H9 (cell line): ENCODE measurements around the gene SCT. TPM values are rescaled to one million over a fixed set of nuclear protein-coding genes. Genes with fewer than 3 reads are reported as not detected.

Source experiments
- DNase-seq: peaks from one replicate; pipeline ENCODE4 v3.0.0-alpha.2; 2017
- H2AFZ ChIP-seq: one replicate; pipeline ENCODE4 v1.6.1; 2013; ENCODE audit warnings: mild to moderate bottlenecking, low read length, control low read depth, moderate library complexity
- H2AK5ac ChIP-seq: 2 replicates; pipeline ENCODE4 v1.6.1; 2013; ENCODE audit warnings: low read length, control low read depth, mixed read lengths; ENCODE audit not compliant: insufficient read length
- H2BK120ac ChIP-seq: one replicate; pipeline ENCODE4 v1.6.1; 2013; ENCODE audit warnings: low read depth, mild to moderate bottlenecking, low read length, control low read depth, inconsistent platforms; ENCODE audit not compliant: poor library complexity, severe bottlenecking
- H2BK12ac ChIP-seq: 2 replicates; pipeline ENCODE4 v1.6.1; 2013; ENCODE audit warnings: low read length, control low read depth, mixed read lengths, low read depth; ENCODE audit not compliant: insufficient read length
- H2BK15ac ChIP-seq: 2 replicates; pipeline ENCODE4 v1.6.1; 2013; ENCODE audit warnings: low read depth, low read length, control low read depth
- H2BK20ac ChIP-seq: one replicate; pipeline ENCODE4 v1.6.1; 2013; ENCODE audit warnings: low read depth, mild to moderate bottlenecking, low read length, control low read depth, inconsistent platforms; ENCODE audit not compliant: poor library complexity, severe bottlenecking
- H2BK5ac ChIP-seq: 2 replicates; pipeline ENCODE4 v1.6.1; 2013; ENCODE audit warnings: low read length, control low read depth, mixed read lengths; ENCODE audit not compliant: insufficient read length
- H3K14ac ChIP-seq: 2 replicates; pipeline ENCODE4 v1.6.1; 2013; ENCODE audit warnings: low read length, control low read depth; ENCODE audit not compliant: insufficient read depth
- H3K18ac ChIP-seq: 2 replicates; pipeline ENCODE4 v1.6.1; 2013; ENCODE audit warnings: low read depth, mild to moderate bottlenecking, mixed read lengths, low read length, control low read depth; ENCODE audit not compliant: insufficient read length
- H3K23ac ChIP-seq: 2 replicates; pipeline ENCODE4 v1.6.1; 2013; ENCODE audit warnings: low read length, control low read depth, mixed read lengths, low read depth; ENCODE audit not compliant: insufficient read length
- H3K23me2 ChIP-seq: 2 replicates; pipeline ENCODE4 v1.6.1; 2013; ENCODE audit warnings: low read depth, mild to moderate bottlenecking, mixed read lengths, low read length, control low read depth; ENCODE audit not compliant: insufficient read length, poor library complexity, severe bottlenecking
- H3K27ac ChIP-seq: 2 replicates; pipeline ENCODE4 v1.5.1; 2013; ENCODE audit warnings: low read length, control low read depth, mixed read lengths, low read depth; ENCODE audit not compliant: insufficient read length
- H3K27me3 ChIP-seq: 2 replicates; pipeline ENCODE4 v1.6.1; 2013; ENCODE audit warnings: low read length, control low read depth, inconsistent platforms; ENCODE audit not compliant: insufficient read depth
- H3K4ac ChIP-seq: 2 replicates; pipeline ENCODE4 v1.6.1; 2013; ENCODE audit warnings: low read depth, mild to moderate bottlenecking, control low read depth, inconsistent platforms, low read length, moderate library complexity
- H3K4me1 ChIP-seq: 2 replicates; pipeline ENCODE4 v1.6.1; 2013; ENCODE audit warnings: low read length, control low read depth, inconsistent platforms; ENCODE audit not compliant: insufficient read depth
- H3K4me2 ChIP-seq: 2 replicates; pipeline ENCODE4 v1.6.1; 2013; ENCODE audit warnings: low read length, control low read depth, mixed read lengths; ENCODE audit not compliant: insufficient read length, insufficient read depth
- H3K56ac ChIP-seq: 2 replicates; pipeline ENCODE4 v1.6.1; 2013; ENCODE audit warnings: low read depth, mild to moderate bottlenecking, mixed read lengths, low read length, control low read depth; ENCODE audit not compliant: insufficient read length
- H3K79me1 ChIP-seq: 2 replicates; pipeline ENCODE4 v1.6.1; 2013; ENCODE audit warnings: low read depth, mild to moderate bottlenecking, moderate library complexity, low read length, control low read depth, inconsistent platforms; ENCODE audit not compliant: insufficient read depth, poor library complexity, severe bottlenecking
- H3K79me2 ChIP-seq: 2 replicates; pipeline ENCODE4 v1.6.1; 2013; ENCODE audit warnings: low read length, control low read depth, inconsistent platforms; ENCODE audit not compliant: insufficient read depth
- H3K9ac ChIP-seq: 2 replicates; pipeline ENCODE4 v1.6.1; 2013; ENCODE audit warnings: low read length, control low read depth, mixed read lengths; ENCODE audit not compliant: insufficient read length; ENCODE audit errors: extremely low read depth
- H3K9me3 ChIP-seq: one replicate; pipeline ENCODE4 v1.6.1; 2013; ENCODE audit warnings: low read depth, low read length, inconsistent platforms; ENCODE audit not compliant: control insufficient read depth
- H3T11ph ChIP-seq: one replicate; pipeline ENCODE4 v1.6.1; 2013; ENCODE audit warnings: mild to moderate bottlenecking, low read length, control low read depth, inconsistent platforms
- H4K20me1 ChIP-seq: one replicate; pipeline ENCODE4 v1.6.1; 2013; ENCODE audit not compliant: control insufficient read depth, insufficient read length, insufficient read depth
- H4K5ac ChIP-seq: 2 replicates; pipeline ENCODE4 v1.6.1; 2013; ENCODE audit warnings: low read depth, mild to moderate bottlenecking, mixed read lengths, low read length, control low read depth; ENCODE audit not compliant: insufficient read length
- H4K8ac ChIP-seq: replicated peaks from 2 replicates; pipeline ENCODE4 v1.6.1; 2013; ENCODE audit warnings: low read length, control low read depth, mixed read lengths, low read depth; ENCODE audit not compliant: insufficient read length
- H4K91ac ChIP-seq: 2 replicates; pipeline ENCODE4 v1.6.1; 2013; ENCODE audit warnings: low read depth, mild to moderate bottlenecking, moderate library complexity, mixed read lengths, low read length, control low read depth; ENCODE audit not compliant: insufficient read length
- H3K27ac Mint-ChIP-seq, 3 experiments: 2 replicates in 2 of 3; 3 replicates in 1 of 3; pipeline ENCODE4 v1.8.0; 2020 to 2021; ENCODE audit warnings: mixed read lengths in 3 of 3, mild to moderate bottlenecking in 1 of 3, moderate library complexity in 1 of 3
- H3K27me3 Mint-ChIP-seq: 2 replicates; pipeline ENCODE4 v1.8.0; 2021; ENCODE audit warnings: low read depth, mild to moderate bottlenecking, moderate library complexity, mixed read lengths
- H3K36me3 Mint-ChIP-seq, 3 experiments: 2 replicates in 2 of 3; 3 replicates in 1 of 3; pipeline ENCODE4 v1.8.0; 2020 to 2021; ENCODE audit warnings: low read depth in 3 of 3, mixed read lengths in 3 of 3; ENCODE audit not compliant: insufficient read depth in 1 of 3
- H3K4me1 Mint-ChIP-seq, 2 experiments: 2 replicates each; pipeline ENCODE4 v1.8.0; 2020; ENCODE audit warnings: mixed read lengths in 2 of 2
- H3K4me3 Mint-ChIP-seq, 2 experiments: 2 replicates in 1 of 2; 3 replicates in 1 of 2; pipeline ENCODE4 v1.8.0; 2020 to 2021; ENCODE audit warnings: mild to moderate bottlenecking in 2 of 2, mixed read lengths in 2 of 2, moderate library complexity in 1 of 2
- H3K9me3 Mint-ChIP-seq, 2 experiments: 2 replicates in 1 of 2; 3 replicates in 1 of 2; pipeline ENCODE4 v1.8.0; 2020; ENCODE audit warnings: mild to moderate bottlenecking in 2 of 2, mixed read lengths in 2 of 2, moderate library complexity in 1 of 2
- WGBS: extraction: QIAGEN DNeasy Blood & Tissue Kit; methylation state at CpG from one replicate; pipeline ENCODE4 v1.1.7; 2013; ENCODE audit warnings: missing lambda C conversion rate, low lambda C conversion rate, mixed read lengths; ENCODE audit not compliant: insufficient read length; ENCODE audit errors: extremely low coverage; 5-methylcytosine and 5-hydroxymethylcytosine counted together
- total RNA-seq: library from RNA; stranded (reverse); gene quantifications from 2 replicates; pipeline ENCODE4 v1.2.1, GENCODE V29; 2021
- TF ChIP-seq, protein P1 (sequence below): fragments of 200-600 bp; sonication (generic); conservative IDR thresholded peaks from 3 replicates; pipeline ENCODE4 v1.8.0; 2021; ENCODE audit warnings: antibody characterized with exemption, mild to moderate bottlenecking

Gene SCT
- total RNA-seq, 1 experiment from 2014 or later = 1.8 TPM

DNA sequence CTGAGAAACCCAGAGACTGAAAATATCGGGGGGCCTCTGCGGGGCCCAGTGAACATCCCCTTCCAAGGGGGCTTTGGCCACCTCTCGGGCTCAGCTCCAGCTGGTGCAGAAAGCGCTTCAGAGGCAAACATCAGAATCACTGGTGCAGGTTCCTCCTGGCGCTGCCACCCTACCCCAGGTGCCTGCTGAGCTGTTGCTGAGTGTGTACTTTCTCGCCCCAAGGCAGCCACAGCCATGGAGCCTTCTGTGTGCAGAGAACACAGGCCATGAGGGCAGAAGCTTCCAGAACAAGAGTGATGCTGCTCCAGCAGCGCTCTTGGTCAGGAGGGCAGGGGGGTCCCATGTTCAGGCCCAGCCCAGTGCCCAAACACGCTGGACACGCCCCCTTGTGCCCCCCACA is 16.4 kb upstream of the SCT start:
- no peak overlapping the region for H4K91ac ChIP-seq
- H3K79me2 ChIP-seq = no peaks in the 10 kb centered on the region
- H3K23me2 ChIP-seq = peaks cover 9% of the 10 kb centered on the region
- H3K9ac ChIP-seq = no peak overlapping the region
- Mint-ChIP-seq H3K27me3 (peaks cover 13% of the 10 kb centered on the region), H3K27ac (no peak overlapping the region), H3K9me3 (no peaks in the 10 kb centered on the region; a peak in 1 of 5 replicates), H3K4me1 (peaks cover 9 to 14% of the 10 kb centered on the region in 2 experiments), H3K4me3 (no peak overlapping the region), H3K36me3 (peaks cover 4 to 34% (median 16%) of the 10 kb centered on the region in 3 experiments; a peak in 6 of 7 replicates)
- no peak overlapping the region for H2BK15ac ChIP-seq
- H3K18ac ChIP-seq = no peak overlapping the region
- no peaks in the 10 kb centered on the region for H3K79me1 ChIP-seq
- no peaks in the 10 kb centered on the region; the same call in 1 of the 2 replicates for H3K4me1 ChIP-seq
- WGBS = no CpG with 5 or more reads among the region's 9 CpGs
- no peak overlapping the region for H3K4me2 ChIP-seq
- no peak overlapping the region for H3K23ac ChIP-seq
- DNase-seq = no peak
- H4K5ac ChIP-seq = no peak overlapping the region
- H3K56ac ChIP-seq = no peak overlapping the region
- no peak overlapping the region for H3K14ac ChIP-seq
- no peaks in the 10 kb centered on the region for H3K9me3 ChIP-seq
- H2BK5ac ChIP-seq = no peak overlapping the region
- no peak overlapping the region for H3K27ac ChIP-seq
- no peak overlapping the region for H2BK20ac ChIP-seq
- H2BK120ac ChIP-seq = no peak overlapping the region
- no peak overlapping the region for H4K8ac ChIP-seq
- TF ChIP-seq, protein P1, sequence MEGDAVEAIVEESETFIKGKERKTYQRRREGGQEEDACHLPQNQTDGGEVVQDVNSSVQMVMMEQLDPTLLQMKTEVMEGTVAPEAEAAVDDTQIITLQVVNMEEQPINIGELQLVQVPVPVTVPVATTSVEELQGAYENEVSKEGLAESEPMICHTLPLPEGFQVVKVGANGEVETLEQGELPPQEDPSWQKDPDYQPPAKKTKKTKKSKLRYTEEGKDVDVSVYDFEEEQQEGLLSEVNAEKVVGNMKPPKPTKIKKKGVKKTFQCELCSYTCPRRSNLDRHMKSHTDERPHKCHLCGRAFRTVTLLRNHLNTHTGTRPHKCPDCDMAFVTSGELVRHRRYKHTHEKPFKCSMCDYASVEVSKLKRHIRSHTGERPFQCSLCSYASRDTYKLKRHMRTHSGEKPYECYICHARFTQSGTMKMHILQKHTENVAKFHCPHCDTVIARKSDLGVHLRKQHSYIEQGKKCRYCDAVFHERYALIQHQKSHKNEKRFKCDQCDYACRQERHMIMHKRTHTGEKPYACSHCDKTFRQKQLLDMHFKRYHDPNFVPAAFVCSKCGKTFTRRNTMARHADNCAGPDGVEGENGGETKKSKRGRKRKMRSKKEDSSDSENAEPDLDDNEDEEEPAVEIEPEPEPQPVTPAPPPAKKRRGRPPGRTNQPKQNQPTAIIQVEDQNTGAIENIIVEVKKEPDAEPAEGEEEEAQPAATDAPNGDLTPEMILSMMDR = no peak
- H2AK5ac ChIP-seq = no peak overlapping the region
- no peak overlapping the region for H2BK12ac ChIP-seq
- no peak overlapping the region for H2AFZ ChIP-seq
- no peak overlapping the region for H3K4ac ChIP-seq
- H3T11ph ChIP-seq = no peak overlapping the region
- peaks cover 7% of the 10 kb centered on the region; the same call in 1 of the 2 replicates for H3K27me3 ChIP-seq
- no peaks in the 10 kb centered on the region for H4K20me1 ChIP-seq
